ENCODE results near the gene CDH23. TPM values are rescaled to one million over a fixed set of nuclear protein-coding genes. Genes with fewer than 3 reads are reported as not detected.

The CDH23 gene
- polyA plus RNA-seq, 3 donors = 0.51 to 0.96 (median 0.80) TPM

- no peak for DNase-seq (ENCODE audit: low read depth in 3 of 3, low spot score in 2 of 3)
Observed at GRCh38 chr10:71671994-71672946, 275.6 kb downstream of the CDH23 start.

GRCh38 chr10:71675295-71675970 is 278.7 kb downstream of the CDH23 start:
- no peak for DNase-seq (ENCODE audit: low read depth in 3 of 3, low spot score in 2 of 3)

- no peak for DNase-seq (ENCODE audit: low read depth in 3 of 3, low spot score in 2 of 3)
Observed at GRCh38 chr10:71677261-71677660, 280.5 kb downstream of the CDH23 start.

DNA sequence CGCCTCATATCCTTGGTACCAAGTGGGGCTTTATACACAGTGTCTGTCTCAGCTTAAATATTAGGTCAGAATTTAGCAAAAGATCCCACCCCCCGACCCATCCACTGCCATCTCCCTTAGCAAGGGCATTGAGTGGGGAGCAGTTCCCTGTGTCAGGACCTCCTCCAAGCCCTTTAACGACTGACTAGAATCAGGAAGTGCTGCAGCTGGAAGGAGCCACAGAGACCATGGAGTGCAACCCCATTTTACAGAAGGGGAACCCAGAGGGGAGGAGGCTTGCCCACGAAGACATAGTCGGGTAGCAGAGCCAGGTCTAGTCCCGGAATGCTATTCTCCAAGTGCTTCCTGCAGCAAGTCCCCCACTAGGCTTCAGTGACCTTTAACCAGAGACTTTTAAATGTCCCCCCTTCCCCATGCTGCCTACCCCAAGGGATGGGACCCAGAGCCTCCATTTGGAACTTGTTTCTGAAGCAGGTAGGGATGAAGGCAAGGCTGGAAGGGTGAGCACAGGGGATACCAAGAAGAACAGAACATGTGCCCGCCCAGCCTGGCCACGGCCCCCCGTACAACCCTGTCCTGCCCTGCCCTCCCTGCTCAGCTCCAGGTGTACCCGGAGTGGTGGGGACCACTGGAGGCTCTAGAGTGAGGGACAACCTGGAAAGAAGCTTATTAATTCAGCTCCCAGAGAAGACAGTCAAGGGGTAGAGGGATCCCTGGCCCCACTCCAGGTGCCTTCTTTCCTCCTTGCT is 281.5 kb downstream of the CDH23 start:
- DNase-seq (ENCODE audit: low read depth in 3 of 3, low spot score in 2 of 3) = no peak

- DNase-seq (ENCODE audit: low read depth in 3 of 3, low spot score in 2 of 3) = no peak
Observed at GRCh38 chr10:71679425-71679824, 282.7 kb downstream of the CDH23 start.

- no peak for DNase-seq (ENCODE audit: low read depth in 3 of 3, low spot score in 2 of 3)
Observed at GRCh38 chr10:71681977-71682376, 285.3 kb downstream of the CDH23 start.

DNA sequence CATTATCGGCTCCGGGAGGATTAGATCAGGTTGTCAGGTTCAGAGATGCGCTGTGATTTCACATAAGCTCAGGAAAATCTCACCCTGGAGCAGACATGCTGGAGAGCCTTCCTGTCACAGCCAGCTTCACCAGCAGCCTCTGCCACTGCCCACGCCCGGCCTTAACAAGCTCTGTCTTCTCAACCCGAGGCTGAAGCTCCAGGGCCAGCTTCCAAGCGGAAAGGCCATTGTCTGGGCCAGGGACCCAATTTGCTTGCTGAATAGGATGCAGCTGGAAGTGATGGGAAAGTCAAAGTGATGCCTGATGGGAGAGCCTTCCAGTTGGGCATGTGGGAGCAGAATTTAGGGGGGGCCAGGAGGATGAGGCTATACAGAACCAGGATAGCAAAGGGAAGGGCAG is 286.6 kb downstream of the CDH23 start:
- no peak for DNase-seq (ENCODE audit: low read depth in 3 of 3, low spot score in 2 of 3)

- DNase-seq (ENCODE audit: low read depth in 3 of 3, low spot score in 2 of 3) = no peak
Observed at GRCh38 chr10:71684356-71685173, 287.8 kb downstream of the CDH23 start.

DNA sequence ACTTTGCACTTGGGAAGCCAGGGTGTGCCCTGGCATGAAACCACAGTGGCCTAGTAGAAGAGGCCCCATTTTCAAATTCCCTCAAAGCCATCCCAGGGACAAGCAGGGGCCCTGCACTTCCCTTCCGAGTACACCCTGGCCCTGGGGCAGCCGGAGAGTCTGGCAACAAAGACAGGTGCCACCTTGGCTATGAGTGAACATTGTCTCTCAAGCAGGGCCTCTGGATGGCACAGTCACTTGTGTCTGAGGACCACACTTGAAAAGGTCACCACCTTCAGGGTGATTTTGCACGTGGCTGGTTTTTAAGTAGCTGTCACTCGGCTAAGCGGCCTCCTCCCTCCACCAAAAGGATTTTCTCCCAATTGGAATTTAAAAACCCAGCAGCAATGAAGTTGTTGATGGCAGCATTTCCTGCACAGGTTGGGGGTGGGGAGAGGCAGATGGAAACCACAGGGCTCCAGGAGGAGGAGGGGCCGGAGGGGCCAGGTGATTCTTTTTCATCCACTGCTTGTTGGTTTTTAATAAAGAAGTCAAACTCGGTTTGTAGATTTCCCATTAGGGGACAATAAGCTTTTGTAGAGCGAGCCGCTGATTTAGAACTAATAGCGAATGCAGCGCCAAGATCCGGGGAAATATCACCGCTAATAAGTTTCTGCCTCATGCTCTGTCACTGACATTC is 289.0 kb downstream of the CDH23 start:
- DNase-seq (ENCODE audit: low read depth in 3 of 3, low spot score in 2 of 3) = no peak

DNA sequence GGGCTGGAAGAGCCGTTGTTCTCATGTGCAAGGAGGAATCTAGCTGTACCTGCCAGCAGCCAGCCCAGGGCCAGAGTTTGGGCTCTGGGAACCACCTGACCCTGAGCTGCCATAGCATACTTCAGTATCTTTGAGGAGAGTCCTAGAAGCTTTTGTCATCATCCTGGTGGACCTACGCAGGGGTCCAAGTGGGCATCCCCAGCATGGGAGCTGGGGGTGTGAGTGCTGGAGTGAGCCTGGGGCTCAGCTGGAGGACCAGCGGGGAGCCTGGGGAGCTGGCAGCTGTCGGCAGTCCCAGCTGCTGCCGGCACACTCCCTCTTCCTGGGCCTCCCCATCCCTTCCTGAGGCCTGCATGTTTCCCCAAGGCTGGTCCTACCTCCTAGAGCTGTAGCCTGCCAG is 290.4 kb downstream of the CDH23 start:
- DNase-seq (ENCODE audit: low read depth in 3 of 3, low spot score in 2 of 3) = no peak

GRCh38 chr10:71687480-71687879 is 290.8 kb downstream of the CDH23 start:
- DNase-seq (ENCODE audit: low read depth in 3 of 3, low spot score in 2 of 3) = no peak

GRCh38 chr10:71688256-71688655 is 291.5 kb downstream of the CDH23 start:
- no peak for DNase-seq (ENCODE audit: low read depth in 3 of 3, low spot score in 2 of 3)

DNA sequence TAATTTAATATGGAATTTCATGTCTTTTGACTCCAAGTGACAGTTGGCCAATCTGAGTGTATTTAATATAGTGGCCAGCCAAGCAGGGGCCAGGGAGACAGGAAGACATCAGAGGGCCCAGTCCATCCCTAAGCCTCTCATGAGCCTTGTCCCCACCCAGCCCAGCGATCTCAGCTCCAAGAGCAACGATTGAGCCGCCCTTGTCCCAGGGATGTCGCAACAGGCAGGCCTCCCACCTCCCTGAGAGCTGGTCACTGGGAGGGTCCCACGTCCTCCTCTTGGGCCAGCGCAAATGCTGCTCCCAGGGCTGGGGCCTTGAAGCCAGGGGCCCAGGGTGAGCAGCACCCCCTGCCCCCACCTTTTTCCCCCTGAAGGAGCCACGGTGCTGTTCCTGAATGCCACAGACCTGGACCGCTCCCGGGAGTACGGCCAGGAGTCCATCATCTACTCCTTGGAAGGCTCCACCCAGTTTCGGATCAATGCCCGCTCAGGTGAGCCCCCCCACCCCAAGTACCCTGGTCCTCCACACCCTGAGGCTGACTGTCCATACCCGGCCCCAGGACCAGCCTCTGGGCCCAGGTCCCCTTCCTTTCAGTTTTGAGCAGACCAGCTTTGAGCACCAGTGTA is 293.5 kb downstream of the CDH23 start:
- DNase-seq (ENCODE audit: low read depth in 3 of 3, low spot score in 2 of 3) = no peak

GRCh38 chr10:71691405-71691804 is 294.7 kb downstream of the CDH23 start:
- DNase-seq (ENCODE audit: low read depth in 3 of 3, low spot score in 2 of 3) = no peak

- no peak for DNase-seq (ENCODE audit: low read depth in 3 of 3, low spot score in 2 of 3)
Observed at GRCh38 chr10:71692598-71693306, 296.0 kb downstream of the CDH23 start.

DNA sequence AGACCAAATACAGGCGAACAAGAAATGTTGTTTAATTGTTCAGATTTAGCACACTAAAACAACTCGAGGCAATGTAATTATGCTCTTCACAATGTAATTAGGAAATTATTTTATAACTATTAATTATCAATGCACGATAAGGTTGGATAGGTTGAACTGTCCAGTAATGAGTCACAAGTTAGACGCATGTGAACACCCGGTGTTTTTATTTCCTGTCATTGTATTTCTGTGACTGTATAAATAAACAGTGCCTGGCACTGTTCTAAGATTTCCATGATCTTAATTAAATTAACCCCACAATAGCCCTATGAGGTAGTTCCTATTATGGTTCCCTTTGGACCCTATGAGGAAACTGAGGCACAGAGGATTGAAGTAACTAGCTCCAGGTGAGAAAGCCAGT is 296.7 kb downstream of the CDH23 start:
- DNase-seq (ENCODE audit: low read depth in 3 of 3, low spot score in 2 of 3) = no peak

DNA sequence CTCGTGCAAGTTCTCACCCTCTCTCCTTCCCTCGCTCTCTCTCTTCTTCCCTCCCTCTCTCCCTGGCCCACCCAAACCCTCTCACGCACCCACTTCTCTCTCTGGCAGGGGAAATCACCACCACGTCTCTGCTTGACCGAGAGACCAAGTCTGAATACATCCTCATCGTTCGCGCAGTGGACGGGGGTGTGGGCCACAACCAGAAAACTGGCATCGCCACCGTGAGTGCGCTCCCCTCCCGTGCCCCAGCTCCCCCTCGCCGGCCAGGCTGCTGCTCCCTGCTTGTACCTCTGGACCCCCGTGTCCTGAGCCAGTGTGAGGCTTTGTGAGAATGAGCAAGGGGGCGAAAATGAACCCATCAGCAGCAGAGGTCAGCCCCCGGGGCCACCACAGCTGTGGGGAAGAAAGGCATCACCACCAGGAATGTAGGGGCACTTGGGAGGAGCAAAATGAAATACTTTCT is 297.4 kb downstream of the CDH23 start:
- no peak for DNase-seq (ENCODE audit: low read depth in 3 of 3, low spot score in 2 of 3)

GRCh38 chr10:71694567-71694968 is 297.8 kb downstream of the CDH23 start:
- no peak for DNase-seq (ENCODE audit: low read depth in 3 of 3, low spot score in 2 of 3)

All from right renal cortex interstitium (tissue), 3 donors.